DOHH2 (cell line): Measurements from ENCODE around the gene CLDN3.
"Not testable (repeated sequence)": the region's sequence is repeated elsewhere in the genome, so short reads cannot be mapped to it uniquely, and the experiment has no call there.

ENCODE experiments used
- CTCF ChIP-seq: fragments of 200-600 bp; sonication (generic); IDR thresholded peaks from one replicate; pipeline ENCODE4 v1.5.1; 2014; ENCODE audit warnings: antibody characterized with exemption, mild to moderate bottlenecking, low read depth, low read length; ENCODE audit not compliant: poor library complexity, severe bottlenecking
- EZH2phosphoT487 ChIP-seq: fragments of 200-600 bp; sonication (generic); IDR thresholded peaks from 2 replicates; pipeline ENCODE4 v1.6.1; 2017; ENCODE audit warnings: borderline replicate concordance, mild to moderate bottlenecking, antibody characterized with exemption, low read length, moderate library complexity, mixed read lengths

DNA sequence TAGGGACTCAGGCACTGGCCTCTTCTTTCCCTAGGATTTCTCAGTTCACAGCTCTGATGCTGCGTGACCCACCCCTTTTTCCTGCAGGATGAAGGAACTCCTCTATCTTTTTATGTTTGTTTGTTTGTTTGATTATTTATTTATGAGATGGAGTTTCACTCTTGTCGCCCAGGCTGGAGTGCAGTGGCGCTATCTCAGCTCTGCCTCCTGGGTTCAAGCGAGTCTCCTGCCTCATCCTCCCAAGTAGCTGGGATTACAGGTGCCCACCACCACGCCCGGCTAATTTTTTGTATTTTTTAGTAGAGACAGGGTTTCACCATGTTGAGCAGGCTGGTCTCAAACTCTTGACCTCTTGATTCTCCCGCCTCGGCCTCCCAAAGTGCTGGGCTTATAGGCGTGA is 49.6 kb downstream of the CLDN3 start:
- TF ChIP-seq CTCF, EZH2phosphoT487: not testable (repeated sequence)
